Measurements from ENCODE around the gene C8B.

C8B gene

DNA sequence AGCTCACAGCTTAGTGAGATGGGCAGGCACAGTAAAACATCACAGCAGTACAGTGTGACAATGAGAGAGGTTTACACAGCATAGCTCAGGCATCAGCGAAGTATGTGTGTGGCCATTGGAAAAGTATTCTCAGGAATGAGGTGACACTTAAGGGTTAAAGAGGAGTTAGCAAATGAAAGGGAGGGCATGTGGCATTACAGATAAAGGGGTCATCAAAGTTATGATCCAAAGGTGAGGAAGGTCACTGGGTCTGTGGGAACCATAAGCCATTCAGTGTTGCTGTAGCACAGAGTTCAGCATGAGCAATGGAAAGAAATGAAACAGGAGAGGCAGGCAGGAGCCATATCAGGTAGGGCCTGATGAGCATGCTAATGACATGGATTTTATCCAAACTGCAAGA is 4.5 kb upstream of the C8B start:
- H3K27ac ChIP-seq (ENCODE audit: low read depth, low read length), result no peak overlapping the region
- no peak overlapping the region for H3K9ac ChIP-seq (ENCODE audit: low read length)
- no peak overlapping the region for H3K4me3 ChIP-seq (ENCODE audit: low read depth, low read length)
- no peaks in the 10 kb centered on the region for H3K4me1 ChIP-seq (ENCODE audit: control insufficient read depth, insufficient read depth, low read length)
- H3K27me3 ChIP-seq (ENCODE audit: control insufficient read depth, insufficient read depth, low read length), result no peaks in the 10 kb centered on the region
- peaks cover 8% of the 10 kb centered on the region for H3K9me3 ChIP-seq (ENCODE audit: control insufficient read depth, insufficient read depth, low read depth, low read length)
- no peaks in the 10 kb centered on the region for H3K36me3 ChIP-seq (ENCODE audit: control insufficient read depth, insufficient read depth, low read length)

DNA sequence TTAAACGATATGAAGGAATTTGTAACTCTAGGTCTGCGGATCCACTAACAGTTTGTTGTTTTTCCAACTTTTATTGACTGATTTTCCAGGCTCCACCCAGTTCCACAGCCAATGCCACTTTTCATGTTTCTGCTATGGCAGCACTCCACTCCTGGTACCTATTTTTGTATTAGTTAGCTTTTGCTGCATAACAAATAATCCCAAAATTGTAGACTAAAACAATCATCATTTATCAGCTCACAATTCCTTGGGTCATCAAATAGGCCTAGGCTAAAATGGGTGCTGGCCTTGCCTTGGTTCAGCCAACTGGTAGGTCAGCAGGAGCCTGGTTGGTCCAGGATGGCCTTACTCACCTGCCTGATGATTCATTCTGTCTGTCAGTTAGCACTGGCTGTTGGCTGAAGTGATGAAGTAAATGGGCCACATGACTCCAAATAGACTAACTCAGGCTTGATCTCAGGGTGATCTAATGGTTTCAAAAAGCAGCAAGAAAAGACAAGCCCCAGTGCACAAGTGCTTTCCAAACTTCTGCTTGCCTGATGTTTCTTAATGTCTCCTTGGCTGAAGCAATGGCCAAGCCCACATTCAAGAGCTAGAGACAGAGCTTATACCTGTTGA is 3.2 kb upstream of the C8B start:
- no peak overlapping the region for H3K9ac ChIP-seq (ENCODE audit: low read length)
- H3K36me3 ChIP-seq (ENCODE audit: control insufficient read depth, insufficient read depth, low read length), result no peaks in the 10 kb centered on the region
- no peak overlapping the region for H3K4me3 ChIP-seq (ENCODE audit: low read depth, low read length)
- H3K27me3 ChIP-seq (ENCODE audit: control insufficient read depth, insufficient read depth, low read length), result no peaks in the 10 kb centered on the region
- H3K4me1 ChIP-seq (ENCODE audit: control insufficient read depth, insufficient read depth, low read length), result no peaks in the 10 kb centered on the region
- H3K9me3 ChIP-seq (ENCODE audit: control insufficient read depth, insufficient read depth, low read depth, low read length), result peaks cover 8% of the 10 kb centered on the region
- H3K27ac ChIP-seq (ENCODE audit: low read depth, low read length), result no peak overlapping the region

DNA sequence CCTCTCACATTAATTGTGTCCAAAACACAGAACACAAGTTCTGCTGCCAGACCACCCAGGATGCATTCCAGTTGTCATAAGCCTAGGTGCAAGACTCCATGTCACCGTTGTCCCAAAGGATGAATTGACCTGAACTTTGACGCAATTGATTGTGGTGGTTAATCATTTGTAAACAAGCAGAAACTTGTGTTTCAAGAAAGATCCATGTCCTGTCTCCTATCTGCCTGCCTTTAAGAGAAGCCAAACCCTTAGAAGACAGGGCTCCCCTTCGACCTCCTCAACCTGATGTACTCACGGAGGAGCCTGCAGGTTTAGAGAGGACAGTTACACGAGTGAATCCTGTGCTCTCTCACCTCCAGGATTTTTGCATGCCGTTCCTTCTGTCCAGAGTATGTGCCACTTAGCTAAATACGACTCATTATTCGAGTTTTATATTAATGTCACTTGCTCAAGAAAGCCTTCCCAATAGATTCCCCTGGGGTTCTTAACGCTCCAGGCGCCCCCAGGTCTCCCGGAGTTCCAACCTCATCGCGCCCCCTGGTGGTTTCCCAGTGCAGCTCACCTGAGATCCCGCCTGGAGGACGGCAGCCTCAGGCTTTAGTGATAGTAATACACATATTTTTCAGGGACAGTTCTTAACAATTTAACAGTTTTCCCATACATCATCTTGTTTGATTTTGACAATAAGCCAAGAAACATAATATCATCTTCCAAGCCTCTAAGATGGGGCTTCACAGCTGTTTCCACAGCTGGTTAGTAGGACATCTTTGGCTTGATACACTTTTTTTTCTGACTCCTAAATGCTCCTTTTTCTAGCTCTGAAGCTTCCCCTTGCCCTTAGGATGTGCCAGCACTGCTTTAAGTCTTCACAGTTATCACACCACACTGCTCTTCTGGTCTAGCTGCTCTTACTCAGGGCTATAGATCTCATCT is 2.4 kb upstream of the C8B start:
- H3K4me1 ChIP-seq (ENCODE audit: control insufficient read depth, insufficient read depth, low read length), result no peaks in the 10 kb centered on the region
- H3K9ac ChIP-seq (ENCODE audit: low read length), result no peak overlapping the region
- peaks cover 8% of the 10 kb centered on the region for H3K9me3 ChIP-seq (ENCODE audit: control insufficient read depth, insufficient read depth, low read depth, low read length)
- no peak overlapping the region for H3K27ac ChIP-seq (ENCODE audit: low read depth, low read length)
- no peak overlapping the region for H3K4me3 ChIP-seq (ENCODE audit: low read depth, low read length)
- H3K27me3 ChIP-seq (ENCODE audit: control insufficient read depth, insufficient read depth, low read length), result no peaks in the 10 kb centered on the region
- H3K36me3 ChIP-seq (ENCODE audit: control insufficient read depth, insufficient read depth, low read length), result no peaks in the 10 kb centered on the region

DNA sequence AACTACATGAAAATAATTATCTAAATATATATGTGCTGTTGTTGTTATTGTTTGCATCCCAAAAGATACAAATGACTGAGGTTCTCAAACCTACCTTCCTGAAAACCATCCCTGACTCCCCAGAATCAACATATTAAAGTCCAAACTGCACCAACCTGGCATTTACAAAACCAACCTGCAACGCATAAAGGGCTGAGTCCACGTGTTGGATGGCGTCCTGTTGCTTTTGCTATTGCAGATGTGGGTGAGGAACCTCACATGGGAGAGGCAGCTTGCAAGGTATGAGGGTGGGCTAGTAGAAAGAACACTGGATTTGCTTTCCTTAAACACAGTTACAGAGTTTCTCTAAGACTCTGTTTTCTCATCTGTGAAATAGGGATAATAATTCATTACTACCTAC is 1.5 kb upstream of the C8B start:
- Histone ChIP-seq H3K27ac (ENCODE audit: low read depth, low read length) (no peak overlapping the region), H3K36me3 (ENCODE audit: control insufficient read depth, insufficient read depth, low read length) (no peaks in the 10 kb centered on the region), H3K4me3 (ENCODE audit: low read depth, low read length) (no peak overlapping the region), H3K9ac (ENCODE audit: low read length) (no peak overlapping the region), H3K9me3 (ENCODE audit: control insufficient read depth, insufficient read depth, low read depth, low read length) (peaks cover 8% of the 10 kb centered on the region), H3K27me3 (ENCODE audit: control insufficient read depth, insufficient read depth, low read length) (no peaks in the 10 kb centered on the region), H3K4me1 (ENCODE audit: control insufficient read depth, insufficient read depth, low read length) (no peaks in the 10 kb centered on the region)

DNA sequence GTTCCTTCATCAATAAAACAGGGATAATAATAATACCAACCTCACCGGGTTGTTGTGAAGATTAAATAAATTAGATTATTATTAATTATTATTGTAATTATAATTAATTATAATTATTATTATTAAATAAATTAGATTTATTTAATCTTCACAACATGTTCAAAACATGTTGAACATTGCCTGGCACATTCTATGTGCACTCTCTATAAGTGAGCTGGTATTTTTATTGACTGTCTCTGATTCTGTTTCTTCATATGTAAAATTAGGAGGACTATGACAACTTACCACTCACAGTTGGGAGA is 834 bp upstream of the C8B start:
- Histone ChIP-seq H3K27me3 (ENCODE audit: control insufficient read depth, insufficient read depth, low read length) (no peaks in the 10 kb centered on the region), H3K9me3 (ENCODE audit: control insufficient read depth, insufficient read depth, low read depth, low read length) (peaks cover 8% of the 10 kb centered on the region), H3K9ac (ENCODE audit: low read length) (no peak overlapping the region), H3K4me3 (ENCODE audit: low read depth, low read length) (no peak overlapping the region), H3K4me1 (ENCODE audit: control insufficient read depth, insufficient read depth, low read length) (no peaks in the 10 kb centered on the region), H3K36me3 (ENCODE audit: control insufficient read depth, insufficient read depth, low read length) (no peaks in the 10 kb centered on the region), H3K27ac (ENCODE audit: low read depth, low read length) (no peak overlapping the region)

DNA sequence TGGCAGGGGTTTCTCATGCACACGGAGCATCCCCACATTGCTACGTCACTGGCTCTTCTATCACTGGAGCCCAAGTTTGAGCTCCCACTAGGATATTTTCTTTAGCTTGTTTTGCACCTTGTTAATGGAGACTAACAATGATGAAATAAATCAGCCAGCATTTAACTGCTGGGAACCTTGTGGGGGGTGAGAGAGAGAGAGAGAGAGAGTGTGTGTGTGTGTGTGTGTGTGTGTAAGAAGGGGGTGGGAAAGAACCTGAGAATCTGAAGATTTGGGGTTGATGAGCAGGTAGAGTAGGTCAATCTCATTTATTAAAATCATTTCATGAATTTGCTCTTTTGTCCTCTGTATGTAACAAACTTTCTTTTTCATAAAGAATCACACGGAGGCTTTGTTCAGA is 624 bp downstream of the C8B start:
- no peak overlapping the region for H3K27ac ChIP-seq (ENCODE audit: low read depth, low read length)
- no peak overlapping the region for H3K9ac ChIP-seq (ENCODE audit: low read length)
- H3K9me3 ChIP-seq (ENCODE audit: control insufficient read depth, insufficient read depth, low read depth, low read length), result peaks cover 8% of the 10 kb centered on the region

DNA sequence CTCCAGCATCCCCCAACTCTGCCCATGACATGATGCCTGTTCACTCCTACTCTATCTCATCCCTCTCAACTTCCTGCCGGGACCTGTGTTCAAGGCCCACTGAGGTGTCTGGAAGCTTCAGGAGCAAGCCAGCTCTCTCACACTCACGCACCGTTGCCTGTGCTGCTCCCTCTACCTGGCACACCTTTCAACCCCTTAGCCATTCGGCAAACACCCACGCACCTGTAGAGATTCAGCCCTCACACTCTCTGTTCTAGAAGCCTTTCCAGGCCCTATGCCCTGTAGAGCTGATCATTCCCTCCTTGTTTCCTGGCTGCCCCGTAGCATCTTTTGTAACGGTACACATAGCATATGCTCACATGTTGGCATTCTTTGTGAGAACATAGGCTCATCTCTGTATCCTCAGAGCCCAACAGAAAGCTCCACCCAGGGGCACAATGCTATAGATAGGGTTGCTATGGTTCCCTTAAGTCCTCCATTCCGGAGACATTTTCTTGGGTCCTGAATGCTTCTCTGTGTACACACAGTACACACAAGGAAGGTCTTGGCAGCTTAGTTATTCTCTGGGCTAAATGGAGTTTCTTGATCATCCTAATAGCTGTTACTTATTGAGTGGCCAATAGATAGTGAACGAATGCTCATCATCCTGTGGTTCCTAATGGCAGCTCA is 1.3 kb downstream of the C8B start:
- Histone ChIP-seq H3K9me3 (ENCODE audit: control insufficient read depth, insufficient read depth, low read depth, low read length) (peaks cover 8% of the 10 kb centered on the region), H3K4me3 (ENCODE audit: low read depth, low read length) (no peak overlapping the region), H3K4me1 (ENCODE audit: control insufficient read depth, insufficient read depth, low read length) (no peaks in the 10 kb centered on the region), H3K27me3 (ENCODE audit: control insufficient read depth, insufficient read depth, low read length) (no peaks in the 10 kb centered on the region), H3K9ac (ENCODE audit: low read length) (no peak overlapping the region), H3K27ac (ENCODE audit: low read depth, low read length) (no peak overlapping the region), H3K36me3 (ENCODE audit: control insufficient read depth, insufficient read depth, low read length) (no peaks in the 10 kb centered on the region)

More for the DNA sequence above, 624 bp downstream of the C8B start:
- Histone ChIP-seq H3K27me3 (ENCODE audit: control insufficient read depth, insufficient read depth, low read length) (no peaks in the 10 kb centered on the region), H3K4me1 (ENCODE audit: control insufficient read depth, insufficient read depth, low read length) (no peaks in the 10 kb centered on the region), H3K36me3 (ENCODE audit: control insufficient read depth, insufficient read depth, low read length) (no peaks in the 10 kb centered on the region), H3K4me3 (ENCODE audit: low read depth, low read length) (no peak overlapping the region)

DNA sequence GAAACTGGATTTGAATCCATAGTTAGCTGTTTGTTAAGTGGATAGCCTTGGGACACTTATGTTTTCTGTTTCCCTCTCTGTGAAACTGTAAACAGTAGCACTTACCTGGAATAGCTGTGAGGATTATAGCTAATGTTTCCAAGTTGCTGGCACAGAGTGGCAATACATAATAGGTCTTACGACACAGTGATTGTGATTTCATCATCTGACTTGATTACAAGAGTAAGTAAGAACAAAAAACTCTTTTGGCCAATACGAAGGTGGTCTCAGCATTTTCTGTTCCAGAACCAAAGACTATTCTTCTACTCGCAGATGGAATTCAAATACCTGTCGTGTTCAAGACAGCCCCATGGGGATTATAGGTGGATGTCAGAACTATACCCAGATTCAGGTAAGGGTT is 2.1 kb downstream of the C8B start:
- Histone ChIP-seq H3K4me3 (ENCODE audit: low read depth, low read length) (no peak overlapping the region), H3K27ac (ENCODE audit: low read depth, low read length) (no peak overlapping the region), H3K4me1 (ENCODE audit: control insufficient read depth, insufficient read depth, low read length) (no peaks in the 10 kb centered on the region), H3K36me3 (ENCODE audit: control insufficient read depth, insufficient read depth, low read length) (no peaks in the 10 kb centered on the region), H3K27me3 (ENCODE audit: control insufficient read depth, insufficient read depth, low read length) (no peaks in the 10 kb centered on the region), H3K9me3 (ENCODE audit: control insufficient read depth, insufficient read depth, low read depth, low read length) (0 out of 2 replicates have a peak, but pooled peaks cover under 1% of the 10 kb centered on the region), H3K9ac (ENCODE audit: low read length) (no peak overlapping the region)

DNA sequence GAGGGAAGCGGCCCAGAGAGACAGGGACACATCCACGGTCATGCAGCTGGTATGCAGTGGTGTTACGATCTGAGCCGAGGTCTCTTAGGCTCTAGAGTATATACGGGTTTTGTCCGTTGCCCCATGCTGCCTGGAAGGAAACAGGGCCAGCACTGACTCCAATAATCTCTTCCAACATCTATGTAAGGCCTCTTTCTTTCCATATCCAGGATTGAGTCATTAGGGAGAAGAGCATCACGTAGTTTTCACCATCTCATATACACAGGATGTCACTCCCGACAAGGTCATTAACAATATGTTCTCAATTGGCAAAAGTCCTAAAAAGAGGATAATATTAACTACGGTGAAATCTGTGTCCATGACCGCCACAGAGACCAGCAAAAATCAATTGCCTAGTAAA is 4.4 kb downstream of the C8B start:
- H3K4me3 ChIP-seq (ENCODE audit: low read depth, low read length), result no peak overlapping the region
- no peaks in the 10 kb centered on the region for H3K36me3 ChIP-seq (ENCODE audit: control insufficient read depth, insufficient read depth, low read length)
- no peak overlapping the region for H3K27ac ChIP-seq (ENCODE audit: low read depth, low read length)
- no peaks in the 10 kb centered on the region; the same call in 1 of the 2 replicates for H3K27me3 ChIP-seq (ENCODE audit: control insufficient read depth, insufficient read depth, low read length)
- no peak overlapping the region for H3K9ac ChIP-seq (ENCODE audit: low read length)
- no peaks in the 10 kb centered on the region for H3K9me3 ChIP-seq (ENCODE audit: control insufficient read depth, insufficient read depth, low read depth, low read length)
- no peaks in the 10 kb centered on the region; the same call in 1 of the 2 replicates for H3K4me1 ChIP-seq (ENCODE audit: control insufficient read depth, insufficient read depth, low read length)

DNA sequence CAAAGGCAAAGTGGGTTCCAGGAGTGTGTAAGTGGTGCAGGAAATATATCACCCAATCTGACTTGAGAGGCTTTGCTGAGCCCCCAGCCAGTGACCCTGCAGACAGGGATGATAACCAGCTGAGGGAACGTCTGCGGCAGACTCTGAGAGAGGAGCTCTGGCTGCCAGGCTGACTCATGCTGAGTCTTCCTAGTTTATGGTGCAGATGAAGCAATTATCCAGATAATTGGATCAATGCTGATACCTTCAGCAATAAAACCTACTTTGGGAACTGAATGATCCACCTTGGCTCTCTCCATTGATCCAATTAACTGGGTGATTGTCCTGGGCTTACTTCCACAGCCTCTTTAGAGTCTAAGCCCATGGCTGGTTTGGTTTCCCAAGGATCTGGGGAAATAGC is 7.3 kb downstream of the C8B start:
- no peaks in the 10 kb centered on the region for H3K36me3 ChIP-seq (ENCODE audit: control insufficient read depth, insufficient read depth, low read length)
- no peaks in the 10 kb centered on the region for H3K9me3 ChIP-seq (ENCODE audit: control insufficient read depth, insufficient read depth, low read depth, low read length)
- no peak overlapping the region for H3K4me3 ChIP-seq (ENCODE audit: low read depth, low read length)
- H3K27ac ChIP-seq (ENCODE audit: low read depth, low read length), result no peak overlapping the region
- no peaks in the 10 kb centered on the region; the same call in 1 of the 2 replicates for H3K4me1 ChIP-seq (ENCODE audit: control insufficient read depth, insufficient read depth, low read length)
- H3K27me3 ChIP-seq (ENCODE audit: control insufficient read depth, insufficient read depth, low read length), result no peaks in the 10 kb centered on the region; the same call in 1 of the 2 replicates
- H3K9ac ChIP-seq (ENCODE audit: low read length), result no peak overlapping the region

DNA sequence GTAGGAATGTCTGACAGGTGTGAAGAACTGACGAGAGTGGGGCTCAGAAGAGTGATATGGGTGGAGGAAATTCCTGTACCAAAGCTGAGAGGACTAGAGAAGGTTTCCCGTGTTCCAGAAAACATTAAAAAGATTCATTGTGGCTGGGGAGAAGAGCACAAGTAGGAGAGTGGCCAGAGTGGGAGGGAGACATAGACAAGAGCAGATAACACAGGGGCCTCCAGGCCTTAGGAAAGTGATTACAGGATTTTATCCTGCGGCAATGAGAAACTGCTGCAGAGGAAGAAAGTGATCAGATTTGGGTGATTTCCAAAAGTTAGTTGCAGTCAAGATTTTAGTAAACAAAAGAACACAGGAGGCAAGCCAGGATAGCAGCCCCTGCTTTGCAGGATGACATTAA is 7.9 kb downstream of the C8B start:
- H3K36me3 ChIP-seq (ENCODE audit: control insufficient read depth, insufficient read depth, low read length), result no peaks in the 10 kb centered on the region
- no peaks in the 10 kb centered on the region; the same call in 1 of the 2 replicates for H3K4me1 ChIP-seq (ENCODE audit: control insufficient read depth, insufficient read depth, low read length)
- H3K27me3 ChIP-seq (ENCODE audit: control insufficient read depth, insufficient read depth, low read length), result no peaks in the 10 kb centered on the region; the same call in 1 of the 2 replicates

More for the DNA sequence above, 7.9 kb downstream of the C8B start:
- Histone ChIP-seq H3K27ac (ENCODE audit: low read depth, low read length) (no peak overlapping the region), H3K4me3 (ENCODE audit: low read depth, low read length) (no peak overlapping the region), H3K9ac (ENCODE audit: low read length) (no peak overlapping the region), H3K9me3 (ENCODE audit: control insufficient read depth, insufficient read depth, low read depth, low read length) (no peaks in the 10 kb centered on the region)
